ENCODE data around the gene FAM47E. TPM values are rescaled to one million over a fixed set of nuclear protein-coding genes. Genes with fewer than 3 reads are reported as not detected.

FAM47E gene
- total and polyA plus RNA-seq, 9 of the 15 experiments (the other 6 are each of a cell fraction or from before 2014, with no cell fraction given): 3.7 to 15.6 (median 6.4) TPM

- TF ChIP-seq ZBTB7A (IDR thresholded peaks at IDR 0.05; ENCODE audit: borderline replicate concordance, control insufficient read depth, low read depth, low read length) (peak; percentile 37; the same call in 1 of the 2 replicates), ZKSCAN8 (CRISPR knock-in tag; IDR thresholded peaks at IDR 0.05) (no peak), EP300 (IDR thresholded peaks at IDR 0.05; ENCODE audit: low read length) (peak; percentile 91), TEAD4 (IDR thresholded peaks at IDR 0.05; ENCODE audit: low read length) (peak; percentile 97), TEAD4 (CRISPR knock-in tag; IDR thresholded peaks at IDR 0.05; ENCODE audit: borderline replicate concordance) (no peak), SMARCC2 (IDR thresholded peaks at IDR 0.05; ENCODE audit: low read depth) (peak; percentile 93), PKNOX1 (IDR thresholded peaks at IDR 0.05) (peak; percentile 78; the same call in 1 of the 2 replicates), ELF1 (tag; IDR thresholded peaks at IDR 0.05) (no peak), ATF7 (IDR thresholded peaks at IDR 0.05) (peak; percentile 89), CCNT2 (IDR thresholded peaks at IDR 0.05; ENCODE audit: borderline replicate concordance, extremely low read depth, insufficient read length, low read depth, low read length) (peak; percentile 67), VEZF1 (CRISPR knock-in tag; IDR thresholded peaks at IDR 0.05) (peak; percentile 59), STAT5A (IDR thresholded peaks at IDR 0.05; ENCODE audit: borderline replicate concordance, low read length) (peak; percentile 85), ZNF584 (CRISPR knock-in tag; IDR thresholded peaks at IDR 0.05; ENCODE audit: low read depth) (peak; percentile 74), DACH1 (IDR thresholded peaks at IDR 0.05; ENCODE audit: partially characterized antibody) (peak; percentile 79), TAF1 (IDR thresholded peaks at IDR 0.05; ENCODE audit: control insufficient read depth, extremely low read depth, insufficient read depth, low read length, severe bottlenecking) (peak; percentile 51), MEIS2 (IDR thresholded peaks at IDR 0.05; ENCODE audit: partially characterized antibody) (peak; percentile 96), ELK1 (CRISPR knock-in tag; IDR thresholded peaks at IDR 0.05) (no peak), AFF1 (IDR thresholded peaks at IDR 0.05; ENCODE audit: low read depth in 1 of 2, partially characterized antibody in 2 of 2) (peak in 1 of 2 experiments; percentile 83), LEF1 (IDR thresholded peaks at IDR 0.05) (peak; percentile 96), NCOA1 (IDR thresholded peaks at IDR 0.05; ENCODE audit: low read depth) (peak; percentile 83), CC2D1A (IDR thresholded peaks at IDR 0.05) (peak; percentile 53; the same call in 1 of the 2 replicates)
These were observed 49.7 kb downstream of the FAM47E start (continued) for GRCh38 chr4:76301068-76301774.
